Psoas muscle (tissue), 8 donors: ENCODE measurements around the gene PCDHA9. TPM values are rescaled to one million over a fixed set of nuclear protein-coding genes. Genes with fewer than 3 reads are reported as not detected.
A peak's percentile ranks its signal among the peaks of the same experiment; 100 is the strongest.
"Not testable (repeated sequence)": the region's sequence is repeated elsewhere in the genome, so short reads cannot be mapped to it uniquely, and the experiment has no call there.

Source experiments
- ATAC-seq, 4 donors: fragments of 200-7000 bp; cut with Tn5 transposase; one replicate each; pipeline ENCODE4 v1.9.1; 2020; ENCODE audit warnings: moderate library complexity in 3 of 4, mild to moderate bottlenecking in 2 of 4
- DNase-seq, 2 donors: peaks; one replicate each; pipeline ENCODE4 v3.0.0-alpha.2; 2020
- H3K27ac ChIP-seq: fragments of 200-600 bp; one replicate; pipeline ENCODE4 v1.8.0; 2022
- H3K27me3 ChIP-seq, 3 donors: fragments of 200-600 bp in 1 of 3; one replicate each; pipeline versions ENCODE4 v1.6.1 to v1.8.0; 2013 to 2022; ENCODE audit warnings: low read length in 2 of 3, mild to moderate bottlenecking in 2 of 3, moderate library complexity in 1 of 3; ENCODE audit not compliant: insufficient read depth in 3 of 3
- H3K36me3 ChIP-seq, 2 donors: fragments of 200-600 bp in 1 of 2; one replicate each; pipeline versions ENCODE4 v1.6.1 to v1.8.0; 2013 to 2022; ENCODE audit warnings: low read depth in 1 of 2, mild to moderate bottlenecking in 1 of 2, moderate library complexity in 1 of 2; ENCODE audit not compliant: insufficient read depth in 1 of 2
- H3K4me1 ChIP-seq: fragments of 200-600 bp; one replicate; pipeline ENCODE4 v1.8.0; 2022
- H3K4me3 ChIP-seq: fragments of 200-600 bp; one replicate; pipeline ENCODE4 v1.8.0; 2022; ENCODE audit warnings: mild to moderate bottlenecking
- H3K9me3 ChIP-seq: fragments of 200-600 bp; one replicate; pipeline ENCODE4 v1.8.0; 2022
- CTCF ChIP-seq: fragments of 200-600 bp; IDR thresholded peaks from one replicate; pipeline ENCODE4 v1.8.0; 2022; ENCODE audit warnings: antibody characterized with exemption
- WGBS, 3 donors: extraction: QIAGEN DNeasy Blood & Tissue Kit; methylation state at CpG; one replicate each; pipeline versions ENCODE4 v1.1.6 to v1.1.7; 2013; 5-methylcytosine and 5-hydroxymethylcytosine counted together
- intact Hi-C, 2 donors: fragments of 100-400 bp; cut with DNase I; formaldehyde crosslinking; loops; one replicate each; pipeline versions ENCODE4 v1.11.0 to v1.14.2; 2022
- polyA plus RNA-seq, 3 donors: library from polyadenylated mRNA; stranded (reverse); fragments of 200-250 nt; gene quantifications; one replicate each; pipeline ENCODE4 v1.2.3, GENCODE V29; 2013
- total RNA-seq, 4 donors: library from RNA; stranded (reverse); fragmentation: NEBNext Ultra II Directional in 2 of 4; extraction: Animal tissue kit (Norgen Biotek cat#: 25700) in 2 of 4; gene quantifications; one replicate each; pipeline versions ENCODE4 v1.2.1 to v1.2.4, GENCODE V29; 2021 to 2023
- donor health status: healthy with polysubstance abuse.
- donor health status: DM: no; HTN: no; CAD: no; lungs with moderate emphysema.
- donor health status: Bipolar disorder and iron deficiency.
- donor health status: healthy.
- donor health status: DM: yes; HTN: yes; CAD: no.
- donor health status: DM: no; HTN: no; CAD: no.
- donor health status: DM: no; HTN: no; CAD: no.
- donor health status: DM: yes; HTN: yes; CAD: no.

The PCDHA9 gene
- total and polyA plus RNA-seq, 7 donors, result 0.01 to 0.04 TPM; not detected in 5

DNA sequence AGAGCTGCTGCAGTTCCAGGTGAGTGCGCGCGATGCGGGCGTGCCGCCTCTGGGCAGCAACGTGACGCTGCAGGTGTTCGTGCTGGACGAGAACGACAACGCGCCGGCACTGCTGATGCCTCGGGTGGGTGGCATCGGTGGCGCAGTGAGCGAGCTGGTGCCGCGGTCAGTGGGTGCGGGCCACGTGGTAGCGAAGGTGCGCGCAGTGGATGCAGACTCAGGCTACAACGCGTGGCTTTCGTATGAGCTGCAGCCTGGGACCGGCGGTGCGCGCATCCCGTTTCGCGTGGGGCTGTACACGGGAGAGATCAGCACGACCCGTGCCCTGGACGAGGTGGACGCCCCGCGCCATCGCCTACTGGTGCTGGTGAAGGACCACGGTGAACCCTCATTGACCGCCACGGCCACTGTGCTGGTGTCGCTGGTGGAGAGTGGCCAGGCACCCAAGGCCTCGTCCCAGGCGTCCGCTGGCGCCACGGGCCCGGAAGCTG is 45.4 kb upstream of the PCDHA9 start:
- no peaks in the 10 kb centered on the region for H3K4me1 ChIP-seq
- H3K9me3 ChIP-seq, result no peaks in the 10 kb centered on the region
- no peak overlapping the region for H3K4me3 ChIP-seq
- no peak overlapping the region for H3K27ac ChIP-seq
- 33 to 45% (median 36%) methylated on average over 50 to 53 of the region's 53 CpGs for WGBS, 3 donors
- H3K36me3 ChIP-seq, result no peaks in the 10 kb centered on the region
- DNase-seq (no peak), ATAC-seq (no peak)
- no peak for TF ChIP-seq CTCF
- intact Hi-C loops, result no loop called here
- peaks cover 0 to 9% (median 4%) of the 10 kb centered on the region in 3 donors for H3K27me3 ChIP-seq

DNA sequence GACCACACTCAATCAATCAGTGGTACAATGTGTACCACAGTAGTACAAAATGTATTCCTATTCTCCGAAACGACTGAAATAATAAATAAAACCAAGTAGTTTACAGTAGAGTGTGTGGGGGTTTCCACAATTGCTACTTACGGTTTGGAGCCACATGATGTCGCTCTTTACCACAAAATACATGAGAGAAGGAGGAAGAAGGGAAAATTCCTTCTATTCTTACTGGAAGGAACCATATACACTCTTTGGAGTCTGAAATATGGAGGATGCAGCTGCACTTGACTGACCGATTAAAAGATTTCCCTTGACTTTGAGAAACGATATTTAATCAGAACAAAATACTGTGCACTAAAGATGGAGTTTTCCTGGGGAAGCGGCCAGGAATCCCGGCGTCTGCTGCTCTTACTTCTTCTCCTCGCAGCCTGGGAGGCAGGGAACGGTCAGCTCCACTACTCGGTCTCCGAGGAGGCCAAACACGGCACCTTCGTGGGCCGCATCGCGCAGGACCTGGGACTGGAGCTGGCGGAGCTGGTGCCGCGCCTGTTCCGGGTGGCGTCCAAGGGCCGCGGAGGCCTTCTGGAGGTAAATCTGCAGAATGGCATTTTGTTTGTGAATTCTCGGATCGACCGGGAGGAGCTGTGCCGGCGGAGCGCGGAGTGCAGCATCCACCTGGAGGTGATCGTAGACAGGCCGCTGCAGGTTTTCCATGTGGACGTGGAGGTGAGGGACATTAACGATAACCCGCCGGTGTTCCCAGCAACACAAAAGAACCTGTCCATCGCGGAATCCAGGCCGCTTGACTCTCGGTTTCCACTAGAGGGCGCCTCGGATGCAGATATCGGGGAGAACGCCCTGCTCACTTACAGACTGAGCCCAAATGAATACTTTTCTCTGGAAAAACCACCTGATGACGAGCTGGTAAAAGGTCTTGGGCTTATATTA is 41.1 kb upstream of the PCDHA9 start, which contains the start of gene PCDHA4:
Gene PCDHA4, plus strand, starts transcription at position 235 of the 942 bp plus-strand sequence.
- peak within 1 kb of the TSS; percentile 6 for H3K4me3 ChIP-seq
- peaks cover 4% of the 10 kb centered on the region for H3K9me3 ChIP-seq
- intact Hi-C loops, result no loop called here
- H3K36me3 ChIP-seq, result no peaks in the 10 kb centered on the region
- no peak for ATAC-seq
- WGBS, 3 donors, result 12 to 17% (median 16%) methylated on average over 32 to 37 of the region's 47 CpGs
- TF ChIP-seq CTCF, result peak; percentile 8
- peak in 1 of 2 donors; percentile 48 for DNase-seq
- H3K27me3 ChIP-seq, result peaks cover 0 to 7% (median 4%) of the 10 kb centered on the region in 3 donors
- H3K4me1 ChIP-seq, result no peaks in the 10 kb centered on the region
- H3K27ac ChIP-seq, result no peak within 1 kb of the TSS

DNA sequence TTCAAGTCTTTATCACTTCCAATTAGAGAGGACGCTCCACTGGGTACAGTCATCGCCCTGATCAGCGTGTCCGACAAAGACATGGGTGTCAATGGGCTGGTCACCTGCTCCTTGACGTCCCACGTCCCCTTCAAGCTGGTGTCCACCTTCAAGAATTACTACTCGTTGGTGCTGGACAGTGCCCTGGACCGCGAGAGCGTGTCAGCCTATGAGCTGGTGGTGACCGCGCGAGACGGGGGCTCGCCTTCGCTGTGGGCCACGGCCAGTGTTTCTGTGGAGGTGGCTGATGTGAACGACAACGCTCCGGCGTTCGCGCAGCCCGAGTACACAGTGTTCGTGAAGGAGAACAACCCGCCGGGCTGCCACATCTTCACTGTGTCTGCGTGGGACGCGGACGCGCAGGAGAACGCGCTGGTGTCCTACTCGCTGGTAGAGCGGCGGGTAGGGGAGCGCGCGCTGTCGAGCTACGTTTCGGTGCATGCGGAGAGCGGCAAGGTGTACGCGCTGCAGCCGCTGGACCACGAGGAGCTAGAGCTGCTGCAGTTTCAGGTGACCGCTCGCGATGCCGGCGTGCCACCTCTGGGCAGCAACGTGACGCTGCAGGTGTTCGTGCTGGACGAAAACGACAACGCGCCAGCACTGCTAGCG is 39.8 kb upstream of the PCDHA9 start:
- H3K27ac ChIP-seq, H3K4me1 ChIP-seq, H3K36me3 ChIP-seq, H3K4me3 ChIP-seq, intact Hi-C loops, DNase-seq, H3K27me3 ChIP-seq, H3K9me3 ChIP-seq, ATAC-seq: not testable (repeated sequence)
- 51 to 60% (median 55%) methylated on average over 62 of the region's 62 CpGs for WGBS, 3 donors

GRCh38 chr5:140808889-140809291 is 39.3 kb upstream of the PCDHA9 start:
- H3K4me1 ChIP-seq, result no peaks in the 10 kb centered on the region
- no peak overlapping the region for H3K4me3 ChIP-seq
- peaks cover 0 to 4% (median 0%) of the 10 kb centered on the region in 3 donors for H3K27me3 ChIP-seq
- 59 to 68% (median 64%) methylated on average over 42 to 43 of the region's 43 CpGs for WGBS, 3 donors
- ATAC-seq, result no peak
- no peak for TF ChIP-seq CTCF
- peaks cover 4% of the 10 kb centered on the region for H3K9me3 ChIP-seq
- H3K27ac ChIP-seq, result no peak overlapping the region
- intact Hi-C loops, result no loop called here
- no peak for DNase-seq
- H3K36me3 ChIP-seq, result no peaks in the 10 kb centered on the region
